Breast epithelium (tissue), 4 donors: ENCODE data around the gene HTR7. TPM values are rescaled to one million over a fixed set of nuclear protein-coding genes. Genes with fewer than 3 reads are reported as not detected.
A peak's percentile ranks its signal among the peaks of the same experiment; 100 is the strongest.

Source experiments
- DNase-seq, 2 donors: peaks; one replicate each; pipeline ENCODE4 v3.0.0-alpha.2; 2019; ENCODE audit warnings: low spot score in 2 of 2
- H3K27ac ChIP-seq, 2 donors: fragments of 200-600 bp; sonication (generic) in 1 of 2; one replicate each; pipeline ENCODE4 v1.5.1; 2016 to 2019; ENCODE audit warnings: mild to moderate bottlenecking in 1 of 2
- H3K27me3 ChIP-seq, 2 donors: fragments of 200-600 bp; sonication (generic) in 1 of 2; one replicate each; pipeline versions ENCODE4 v1.5.1 to v1.6.0; 2017 to 2019; ENCODE audit warnings: control low read depth in 1 of 2, mild to moderate bottlenecking in 1 of 2
- H3K36me3 ChIP-seq: fragments of 200-600 bp; one replicate; pipeline ENCODE4 v1.5.1; 2019
- H3K4me1 ChIP-seq, 2 donors: fragments of 200-600 bp; sonication (generic); one replicate each; pipeline ENCODE4 v1.5.1; 2016 to 2019; ENCODE audit warnings: control low read depth in 1 of 2
- H3K4me3 ChIP-seq, 3 donors: fragments of 200-600 bp; sonication (generic); 1 replicate in 2 of 3; 2 replicates in 1 of 3; pipeline ENCODE4 v1.5.1; 2016 to 2019; ENCODE audit warnings: mild to moderate bottlenecking in 3 of 3, moderate library complexity in 2 of 3
- H3K9me3 ChIP-seq, 2 donors: fragments of 200-600 bp; sonication (generic) in 1 of 2; one replicate each; pipeline ENCODE4 v1.5.1; 2016 to 2019; ENCODE audit warnings: control low read depth in 1 of 2
- CTCF ChIP-seq, 3 donors: fragments of 450-650 bp; IDR thresholded peaks; one replicate each; pipeline ENCODE4 v1.5.1; 2016 to 2017; ENCODE audit warnings: antibody characterized with exemption in 3 of 3, mild to moderate bottlenecking in 3 of 3, moderate library complexity in 3 of 3
- POLR2A ChIP-seq: fragments of 450-650 bp; IDR thresholded peaks from one replicate; pipeline ENCODE4 v1.6.1; 2016; ENCODE audit warnings: antibody characterized with exemption, mild to moderate bottlenecking, moderate library complexity
- POLR2AphosphoS5 ChIP-seq, 3 donors: sonication (generic); formaldehyde crosslinking; IDR thresholded peaks; one replicate each; pipeline ENCODE4 v1.6.1; 2017; ENCODE audit warnings: antibody characterized with exemption in 3 of 3
- intact Hi-C: fragments of 100-400 bp; cut with DNase I; formaldehyde crosslinking; loops from one replicate; pipeline ENCODE4 v1.15.1; 2023; ENCODE audit warnings: low total_unique reads
- total RNA-seq, 3 donors: library from RNA; depleted of rRNA; stranded (reverse); fragments of >200 nt; gene quantifications; one replicate each; pipeline ENCODE4 v1.1.0, GENCODE V29; 2016

HTR7 gene
- total RNA-seq, 3 donors from 2014 or later: 0.66 to 1.8 (median 1.8) TPM

- peaks cover 3 to 34% of the 10 kb centered on the region in 2 donors for H3K27me3 ChIP-seq
- intact Hi-C loops: no loop called here
- no peak for DNase-seq
- no peaks in the 10 kb centered on the region for H3K4me1 ChIP-seq
- H3K9me3 ChIP-seq: no peaks in the 10 kb centered on the region
- H3K36me3 ChIP-seq: no peaks in the 10 kb centered on the region
- H3K4me3 ChIP-seq: peak overlapping the region; percentile 53 to 76 (median 69)
- TF ChIP-seq CTCF (IDR thresholded peaks at IDR 0.05): no peak
- TF ChIP-seq POLR2AphosphoS5 (IDR thresholded peaks at IDR 0.05): no peak
- TF ChIP-seq POLR2A: no peak
- H3K27ac ChIP-seq: peak overlapping the region in 1 of 2 donors; percentile 56
Observed at GRCh38 chr10:90858461-90858968, 676 bp upstream of the HTR7 start.

GRCh38 chr10:90856964-90857634 lies 740 bp downstream of the HTR7 start:
- Histone ChIP-seq H3K36me3 (no peaks in the 10 kb centered on the region), H3K27me3 (peaks cover 3 to 37% of the 10 kb centered on the region in 2 donors), H3K4me3 (peak overlapping the region; percentile 53 to 76 (median 69)), H3K4me1 (no peaks in the 10 kb centered on the region), H3K27ac (peak overlapping the region; percentile 36 to 66), H3K9me3 (no peaks in the 10 kb centered on the region)
- intact Hi-C loops: no loop called here
- TF ChIP-seq POLR2AphosphoS5 (IDR thresholded peaks at IDR 0.05) (no peak), CTCF (IDR thresholded peaks at IDR 0.05) (no peak), POLR2A (no peak)
- DNase-seq: no peak

GRCh38 chr10:90856261-90856660 lies 1.6 kb downstream of the HTR7 start:
- H3K27ac ChIP-seq: no peak overlapping the region
- H3K4me1 ChIP-seq: no peaks in the 10 kb centered on the region
- no peaks in the 10 kb centered on the region for H3K36me3 ChIP-seq
- no peak for TF ChIP-seq POLR2AphosphoS5 (IDR thresholded peaks at IDR 0.05)
- no peak for TF ChIP-seq CTCF (IDR thresholded peaks at IDR 0.05)
- no peak for TF ChIP-seq POLR2A
- DNase-seq: no peak
- peaks cover under 1 to 2% of the 10 kb centered on the region in 2 donors for H3K9me3 ChIP-seq
- intact Hi-C loops: no loop called here
- peak overlapping the region in 1 of 3 donors; percentile 69 for H3K4me3 ChIP-seq
- peaks cover 3 to 37% of the 10 kb centered on the region in 2 donors for H3K27me3 ChIP-seq

GRCh38 chr10:90855126-90855525 lies 2.7 kb downstream of the HTR7 start:
- H3K27ac ChIP-seq: no peak overlapping the region
- peaks cover 3 to 37% of the 10 kb centered on the region in 2 donors for H3K27me3 ChIP-seq
- TF ChIP-seq POLR2A: no peak
- no peak for TF ChIP-seq POLR2AphosphoS5 (IDR thresholded peaks at IDR 0.05)
- no peak for TF ChIP-seq CTCF (IDR thresholded peaks at IDR 0.05)
- H3K4me1 ChIP-seq: no peaks in the 10 kb centered on the region
- peaks cover 7 to 12% of the 10 kb centered on the region in 2 donors for H3K9me3 ChIP-seq
- H3K4me3 ChIP-seq: no peak overlapping the region
- no peak for DNase-seq
- no peaks in the 10 kb centered on the region for H3K36me3 ChIP-seq
- intact Hi-C loops: no loop called here

- intact Hi-C loops: no loop called here
Observed at GRCh38 chr10:90849956-90850749, 7.7 kb downstream of the HTR7 start.

More at GRCh38 chr10:90849956-90850749, 7.7 kb downstream of the HTR7 start:
- Histone ChIP-seq H3K36me3 (no peaks in the 10 kb centered on the region), H3K27ac (no peak overlapping the region), H3K9me3 (peaks cover 11 to 16% of the 10 kb centered on the region in 2 donors), H3K27me3 (peaks cover 0 to 18% of the 10 kb centered on the region in 2 donors), H3K4me1 (no peaks in the 10 kb centered on the region), H3K4me3 (no peak overlapping the region)
- no peak for TF ChIP-seq POLR2AphosphoS5 (IDR thresholded peaks at IDR 0.05)
- no peak for TF ChIP-seq CTCF (IDR thresholded peaks at IDR 0.05)
- no peak for TF ChIP-seq POLR2A
- DNase-seq: no peak
